ENCODE results near the gene ZFYVE21. TPM values are rescaled to one million over a fixed set of nuclear protein-coding genes. Genes with fewer than 3 reads are reported as not detected.

Gene ZFYVE21
- total RNA-seq, 2 donors from 2014 or later = 97.1 to 159 TPM

- no peaks in the 10 kb centered on the region for H3K27me3 ChIP-seq (replicated peaks; ENCODE audit: insufficient read depth)
- no peaks in the 10 kb centered on the region for H3K36me3 ChIP-seq
- TF ChIP-seq CTCF (IDR thresholded peaks at IDR 0.05) = no peak
- ATAC-seq (ENCODE audit: insufficient number of reproducible peaks, low FRiP score, low read depth) = no peak
- no peak for DNase-seq (ENCODE audit: low spot score)
- H3K4me3 ChIP-seq = peak overlapping the region; percentile 88
- no peak overlapping the region for H3K27ac ChIP-seq
- peaks cover 15 to 74% of the 10 kb centered on the region in 2 donors for H3K4me1 ChIP-seq (ENCODE audit: control insufficient read depth in 1 of 2, low read depth in 2 of 2)
- H3K9me3 ChIP-seq = no peaks in the 10 kb centered on the region
These were observed 1.4 kb upstream of the ZFYVE21 start for GRCh38 chr14:103714063-103714724.

GRCh38 chr14:103716091-103716801, 636 bp downstream of the ZFYVE21 start:
- Histone ChIP-seq H3K36me3 (no peaks in the 10 kb centered on the region), H3K4me1 (ENCODE audit: control insufficient read depth in 1 of 2, low read depth in 2 of 2) (peaks cover 14 to 82% of the 10 kb centered on the region in 2 donors), H3K9me3 (no peaks in the 10 kb centered on the region), H3K4me3 (peak overlapping the region; percentile 88), H3K27ac (peak overlapping the region; percentile 64 to 89), H3K27me3 (replicated peaks; ENCODE audit: insufficient read depth) (no peaks in the 10 kb centered on the region)
- no peak for DNase-seq (ENCODE audit: low spot score)
- no peak for TF ChIP-seq CTCF (IDR thresholded peaks at IDR 0.05)
- ATAC-seq (ENCODE audit: insufficient number of reproducible peaks, low FRiP score, low read depth) = no peak

- DNase-seq (ENCODE audit: low spot score) = no peak
- no peak for ATAC-seq (ENCODE audit: insufficient number of reproducible peaks, low FRiP score, low read depth)
- no peak for TF ChIP-seq CTCF (IDR thresholded peaks at IDR 0.05)
- Histone ChIP-seq H3K36me3 (no peaks in the 10 kb centered on the region), H3K27ac (peak overlapping the region in 1 of 2 donors; percentile 89), H3K9me3 (no peaks in the 10 kb centered on the region), H3K4me1 (ENCODE audit: control insufficient read depth in 1 of 2, low read depth in 2 of 2) (peaks cover 8 to 82% of the 10 kb centered on the region in 2 donors), H3K27me3 (replicated peaks; ENCODE audit: insufficient read depth) (no peaks in the 10 kb centered on the region), H3K4me3 (peak overlapping the region; percentile 88)
These were observed 1.3 kb downstream of the ZFYVE21 start for GRCh38 chr14:103716899-103717411.

- Histone ChIP-seq H3K27ac (peak overlapping the region; percentile 28 to 34), H3K4me1 (ENCODE audit: control insufficient read depth in 1 of 2, low read depth in 2 of 2) (peaks cover 5 to 83% of the 10 kb centered on the region in 2 donors), H3K27me3 (replicated peaks; ENCODE audit: insufficient read depth) (no peaks in the 10 kb centered on the region), H3K4me3 (peak overlapping the region; percentile 22), H3K36me3 (no peaks in the 10 kb centered on the region), H3K9me3 (no peaks in the 10 kb centered on the region)
- TF ChIP-seq CTCF (IDR thresholded peaks at IDR 0.05) = no peak
- no peak for DNase-seq (ENCODE audit: low spot score)
- no peak for ATAC-seq (ENCODE audit: insufficient number of reproducible peaks, low FRiP score, low read depth)
These were observed 3.0 kb downstream of the ZFYVE21 start for GRCh38 chr14:103718572-103718971.

GRCh38 chr14:103719751-103720150, 4.1 kb downstream of the ZFYVE21 start:
- peaks cover 13 to 85% of the 10 kb centered on the region in 2 donors for H3K4me1 ChIP-seq (ENCODE audit: control insufficient read depth in 1 of 2, low read depth in 2 of 2)
- no peak for TF ChIP-seq CTCF (IDR thresholded peaks at IDR 0.05)
- no peaks in the 10 kb centered on the region for H3K27me3 ChIP-seq (replicated peaks; ENCODE audit: insufficient read depth)
- no peak for ATAC-seq (ENCODE audit: insufficient number of reproducible peaks, low FRiP score, low read depth)
- no peak overlapping the region for H3K4me3 ChIP-seq
- no peak for DNase-seq (ENCODE audit: low spot score)
- H3K27ac ChIP-seq = peak overlapping the region; percentile 5 to 8
- no peaks in the 10 kb centered on the region for H3K9me3 ChIP-seq
- no peaks in the 10 kb centered on the region for H3K36me3 ChIP-seq

Data from thoracic aorta (tissue), 2 donors.